ENCODE data around the gene OVOL1. TPM values are rescaled to one million over a fixed set of nuclear protein-coding genes. Genes with fewer than 3 reads are reported as not detected.
"Not testable (repeated sequence)": the region's sequence is repeated elsewhere in the genome, so short reads cannot be mapped to it uniquely, and the experiment has no call there.

The OVOL1 gene
- total and polyA plus RNA-seq, 12 donors: 0.07 TPM; not detected in 11

- Histone ChIP-seq H3K27ac (no peak overlapping the region), H3K4me1 (replicated peaks in 1 of 2) (no peaks in the 10 kb centered on the region), H3K27me3 (no peaks in the 10 kb centered on the region), H3K9me3 (replicated peaks in 1 of 3) (no peaks in the 10 kb centered on the region), H3K4me3 (no peak overlapping the region), H3K36me3 (replicated peaks in 1 of 2) (no peaks in the 10 kb centered on the region)
- 71 to 83% (median 74%) methylated on average over 5 to 10 of the region's 10 CpGs for WGBS, 4 donors
- no peak for DNase-seq
- no peak for TF ChIP-seq POLR2A (IDR thresholded peaks at IDR 0.05)
- TF ChIP-seq CTCF (IDR thresholded peaks at IDR 0.05): no peak
- intact Hi-C loops (cut with DNase I): no loop called here
Observed at GRCh38 chr11:65743681-65744025, 43.2 kb upstream of the OVOL1 start.

- H3K4me3 ChIP-seq: no peak overlapping the region
- intact Hi-C loops (cut with DNase I): no loop called here
- DNase-seq: peak in 5 of 7 donors; percentile 27 to 54 (median 37)
- no peaks in the 10 kb centered on the region for H3K9me3 ChIP-seq (replicated peaks in 1 of 3)
- H3K4me1 ChIP-seq (replicated peaks in 1 of 2): no peaks in the 10 kb centered on the region
- TF ChIP-seq POLR2A (IDR thresholded peaks at IDR 0.05) (no peak), CTCF (IDR thresholded peaks at IDR 0.05) (peak in 4 of 6 experiments; percentile 10 to 38 (median 34))
- no peaks in the 10 kb centered on the region for H3K27me3 ChIP-seq
- WGBS, 4 donors: 61 to 76% (median 72%) methylated on average over 9 to 18 of the region's 18 CpGs
- H3K36me3 ChIP-seq (replicated peaks in 1 of 2): no peaks in the 10 kb centered on the region
- no peak overlapping the region for H3K27ac ChIP-seq
Observed at GRCh38 chr11:65744026-65744698, 42.7 kb upstream of the OVOL1 start.

GRCh38 chr11:65744699-65745042 lies 42.2 kb upstream of the OVOL1 start:
- 76 to 83% (median 77%) methylated on average over 5 to 8 of the region's 8 CpGs for WGBS, 4 donors
- no peak for TF ChIP-seq POLR2A (IDR thresholded peaks at IDR 0.05)
- no peak for TF ChIP-seq CTCF (IDR thresholded peaks at IDR 0.05)
- no peak overlapping the region for H3K27ac ChIP-seq
- no peak overlapping the region for H3K4me3 ChIP-seq
- no peaks in the 10 kb centered on the region for H3K4me1 ChIP-seq (replicated peaks in 1 of 2)
- intact Hi-C loops (cut with DNase I): no loop called here
- no peaks in the 10 kb centered on the region for H3K27me3 ChIP-seq
- no peaks in the 10 kb centered on the region for H3K36me3 ChIP-seq (replicated peaks in 1 of 2)
- DNase-seq: no peak
- H3K9me3 ChIP-seq (replicated peaks in 1 of 3): no peaks in the 10 kb centered on the region

GRCh38 chr11:65745049-65745448 lies 41.8 kb upstream of the OVOL1 start:
- H3K9me3 ChIP-seq (replicated peaks in 1 of 3): no peaks in the 10 kb centered on the region
- no peaks in the 10 kb centered on the region for H3K36me3 ChIP-seq (replicated peaks in 1 of 2)
- WGBS, 4 donors: 78 to 90% (median 88%) methylated on average over 4 to 17 of the region's 17 CpGs
- no peak overlapping the region for H3K27ac ChIP-seq
- H3K4me3 ChIP-seq: no peak overlapping the region
- no peaks in the 10 kb centered on the region for H3K4me1 ChIP-seq (replicated peaks in 1 of 2)
- no peaks in the 10 kb centered on the region for H3K27me3 ChIP-seq
- no peak for DNase-seq
- intact Hi-C loops (cut with DNase I): no loop called here
- TF ChIP-seq POLR2A (IDR thresholded peaks at IDR 0.05) (no peak), CTCF (IDR thresholded peaks at IDR 0.05) (no peak)

GRCh38 chr11:65762169-65762568 lies 24.7 kb upstream of the OVOL1 start:
- DNase-seq; H3K9me3 ChIP-seq (replicated peaks in 1 of 3); H3K36me3 ChIP-seq (replicated peaks in 1 of 2); H3K4me3 ChIP-seq; H3K27ac ChIP-seq; H3K4me1 ChIP-seq (replicated peaks in 1 of 2); H3K27me3 ChIP-seq; intact Hi-C loops (cut with DNase I): not testable (repeated sequence)
- 54 to 72% (median 70%) methylated on average over 5 of the region's 5 CpGs for WGBS, 4 donors

- intact Hi-C loops (cut with DNase I); H3K4me3 ChIP-seq; H3K4me1 ChIP-seq (replicated peaks in 1 of 2); H3K9me3 ChIP-seq (replicated peaks in 1 of 3); H3K36me3 ChIP-seq (replicated peaks in 1 of 2); H3K27ac ChIP-seq; H3K27me3 ChIP-seq; DNase-seq: not testable (repeated sequence)
- 91% methylated on average over 24 to 28 of the region's 29 CpGs; no CpG with 5 or more reads in 2 of the 4 donors for WGBS, 4 donors
Observed at GRCh38 chr11:65762816-65763215, 24.0 kb upstream of the OVOL1 start.

All from adrenal gland (tissue), 12 donors.